Measurements from ENCODE around the gene MAD1L1.

Gene MAD1L1

GRCh38 chr7:2013381-2014311 is 219.1 kb downstream of the MAD1L1 start:
- WGBS (ENCODE audit: extremely low coverage, insufficient coverage, insufficient read length), result no CpG with 5 or more reads among the region's 34 CpGs

DNA sequence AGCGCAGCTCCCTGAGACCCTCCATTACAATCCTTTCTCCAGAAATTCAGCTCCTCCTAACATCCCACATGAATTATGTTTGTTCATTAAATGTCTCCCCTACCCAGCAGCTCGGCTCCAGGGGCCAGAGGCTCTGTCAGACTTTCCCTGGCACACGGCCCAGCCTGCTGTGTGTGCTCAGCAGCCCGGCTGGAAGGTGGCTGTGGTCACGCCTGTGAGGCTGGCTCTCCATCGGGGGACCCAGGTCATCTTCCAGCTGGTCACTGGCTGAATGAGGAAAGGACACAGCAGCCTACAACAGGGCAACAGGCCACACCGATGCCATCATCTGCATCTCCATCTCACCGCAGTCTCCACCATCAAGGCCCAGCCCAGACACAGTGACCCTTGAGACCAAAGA is 219.8 kb downstream of the MAD1L1 start:
- Histone ChIP-seq H3K14ac (ENCODE audit: low read length) (no peak overlapping the region), H2BK5ac (ENCODE audit: low read depth, low read length, poor library complexity) (no peak overlapping the region), H2AFZ (ENCODE audit: insufficient read depth, low read length, poor library complexity) (no peak overlapping the region), H3K4me2 (ENCODE audit: low read length) (no peak overlapping the region), H3K18ac (ENCODE audit: low read length) (no peak overlapping the region), H3K9ac (ENCODE audit: low read length) (no peak overlapping the region), H3K23ac (ENCODE audit: low read length) (no peak overlapping the region), H3K27me3 (ENCODE audit: insufficient read depth, low read length) (no peaks in the 10 kb centered on the region), H3K4me3 (ENCODE audit: low read depth, low read length) (no peak overlapping the region), H3K9me3 (ENCODE audit: insufficient read depth, low read depth, low read length) (no peaks in the 10 kb centered on the region), H4K8ac (ENCODE audit: low read depth, low read length) (no peak overlapping the region), H3K4me1 (ENCODE audit: control insufficient read depth in 1 of 2, insufficient read depth in 2 of 2, low read length in 2 of 2) (peaks cover 0 to 3% of the 10 kb centered on the region in 2 experiments), H2AK5ac (ENCODE audit: low read length) (no peak overlapping the region), H2BK12ac (ENCODE audit: low read length) (no peak overlapping the region), H3K79me1 (ENCODE audit: low read length) (no peaks in the 10 kb centered on the region), H4K12ac (ENCODE audit: low read depth, low read length) (no peak overlapping the region), H3K79me2 (ENCODE audit: control insufficient read depth, insufficient read depth, low read length, poor library complexity) (no peaks in the 10 kb centered on the region), H3K4ac (ENCODE audit: low read depth, low read length) (no peak overlapping the region), H3K36me3 (ENCODE audit: control insufficient read depth in 1 of 2, insufficient read depth in 2 of 2, low read length in 2 of 2) (peaks cover 3 to 10% of the 10 kb centered on the region in 2 experiments), H3K27ac (ENCODE audit: low read depth, low read length) (no peak overlapping the region), H4K91ac (ENCODE audit: low read depth, low read length) (no peak overlapping the region), H2BK120ac (ENCODE audit: insufficient read depth, low read length, poor library complexity) (no peak overlapping the region)
- no peak for DNase-seq
- no CpG with 5 or more reads among the region's 8 CpGs for WGBS (ENCODE audit: extremely low coverage, insufficient coverage, insufficient read length)

More at GRCh38 chr7:2013381-2014311, 219.1 kb downstream of the MAD1L1 start:
- H3K4me1 ChIP-seq (ENCODE audit: control insufficient read depth in 1 of 2, insufficient read depth in 2 of 2, low read length in 2 of 2), result no peaks in the 10 kb centered on the region
- no peaks in the 10 kb centered on the region for H3K9me3 ChIP-seq (ENCODE audit: insufficient read depth, low read depth, low read length)
- no peak overlapping the region for H3K4me2 ChIP-seq (ENCODE audit: low read length)
- no peaks in the 10 kb centered on the region for H3K27me3 ChIP-seq (ENCODE audit: insufficient read depth, low read length)
- H3K4me3 ChIP-seq (ENCODE audit: low read depth, low read length), result no peak overlapping the region
- no peak overlapping the region for H3K27ac ChIP-seq (ENCODE audit: low read depth, low read length)
- H2BK12ac ChIP-seq (ENCODE audit: low read length), result no peak overlapping the region
- no peak overlapping the region for H3K9ac ChIP-seq (ENCODE audit: low read length)
- H3K79me1 ChIP-seq (ENCODE audit: low read length), result no peaks in the 10 kb centered on the region
- no peak overlapping the region for H4K12ac ChIP-seq (ENCODE audit: low read depth, low read length)
- no peak overlapping the region for H3K23ac ChIP-seq (ENCODE audit: low read length)
- peaks cover 3 to 10% of the 10 kb centered on the region in 2 experiments for H3K36me3 ChIP-seq (ENCODE audit: control insufficient read depth in 1 of 2, insufficient read depth in 2 of 2, low read length in 2 of 2)
- no peak overlapping the region for H4K8ac ChIP-seq (ENCODE audit: low read depth, low read length)
- peaks cover 2% of the 10 kb centered on the region for H3K79me2 ChIP-seq (ENCODE audit: control insufficient read depth, insufficient read depth, low read length, poor library complexity)
- H3K4ac ChIP-seq (ENCODE audit: low read depth, low read length), result no peak overlapping the region
- no peak overlapping the region for H3K18ac ChIP-seq (ENCODE audit: low read length)
- no peak overlapping the region for H2AFZ ChIP-seq (ENCODE audit: insufficient read depth, low read length, poor library complexity)
- H2BK120ac ChIP-seq (ENCODE audit: insufficient read depth, low read length, poor library complexity), result no peak overlapping the region
- no peak overlapping the region for H2BK5ac ChIP-seq (ENCODE audit: low read depth, low read length, poor library complexity)
- DNase-seq, result no peak
- H4K91ac ChIP-seq (ENCODE audit: low read depth, low read length), result no peak overlapping the region
- no peak overlapping the region for H3K14ac ChIP-seq (ENCODE audit: low read length)
- no peak overlapping the region for H2AK5ac ChIP-seq (ENCODE audit: low read length)

- no peak overlapping the region for H2AK5ac ChIP-seq (ENCODE audit: low read length)
- peaks cover 3 to 10% of the 10 kb centered on the region in 2 experiments for H3K36me3 ChIP-seq (ENCODE audit: control insufficient read depth in 1 of 2, insufficient read depth in 2 of 2, low read length in 2 of 2)
- H3K27me3 ChIP-seq (ENCODE audit: insufficient read depth, low read length), result no peaks in the 10 kb centered on the region
- no peak overlapping the region for H2BK120ac ChIP-seq (ENCODE audit: insufficient read depth, low read length, poor library complexity)
- H3K18ac ChIP-seq (ENCODE audit: low read length), result no peak overlapping the region
- no peak overlapping the region for H4K91ac ChIP-seq (ENCODE audit: low read depth, low read length)
- no peak overlapping the region for H3K4me3 ChIP-seq (ENCODE audit: low read depth, low read length)
- no peak overlapping the region for H2BK12ac ChIP-seq (ENCODE audit: low read length)
- H3K79me1 ChIP-seq (ENCODE audit: low read length), result no peaks in the 10 kb centered on the region
- no peak overlapping the region for H3K4ac ChIP-seq (ENCODE audit: low read depth, low read length)
- H3K4me2 ChIP-seq (ENCODE audit: low read length), result no peak overlapping the region
- peaks cover 0 to 3% of the 10 kb centered on the region in 2 experiments for H3K4me1 ChIP-seq (ENCODE audit: control insufficient read depth in 1 of 2, insufficient read depth in 2 of 2, low read length in 2 of 2)
- WGBS (ENCODE audit: extremely low coverage, insufficient coverage, insufficient read length), result no CpG with 5 or more reads among the region's 28 CpGs
- no peaks in the 10 kb centered on the region for H3K9me3 ChIP-seq (ENCODE audit: insufficient read depth, low read depth, low read length)
- no peak overlapping the region for H3K14ac ChIP-seq (ENCODE audit: low read length)
- no peaks in the 10 kb centered on the region for H3K79me2 ChIP-seq (ENCODE audit: control insufficient read depth, insufficient read depth, low read length, poor library complexity)
- H4K8ac ChIP-seq (ENCODE audit: low read depth, low read length), result no peak overlapping the region
- no peak overlapping the region for H3K23ac ChIP-seq (ENCODE audit: low read length)
- H3K9ac ChIP-seq (ENCODE audit: low read length), result no peak overlapping the region
- H2BK5ac ChIP-seq (ENCODE audit: low read depth, low read length, poor library complexity), result no peak overlapping the region
- H4K12ac ChIP-seq (ENCODE audit: low read depth, low read length), result no peak overlapping the region
- no peak overlapping the region for H2AFZ ChIP-seq (ENCODE audit: insufficient read depth, low read length, poor library complexity)
- no peak for DNase-seq
- no peak overlapping the region for H3K27ac ChIP-seq (ENCODE audit: low read depth, low read length)
These were observed 220.5 kb downstream of the MAD1L1 start for GRCh38 chr7:2012044-2012900.

- Histone ChIP-seq H3K4ac (ENCODE audit: low read depth, low read length) (no peak overlapping the region), H4K8ac (ENCODE audit: low read depth, low read length) (no peak overlapping the region), H3K36me3 (ENCODE audit: control insufficient read depth in 1 of 2, insufficient read depth in 2 of 2, low read length in 2 of 2) (peaks cover 3 to 10% of the 10 kb centered on the region in 2 experiments), H3K27me3 (ENCODE audit: insufficient read depth, low read length) (no peaks in the 10 kb centered on the region), H3K14ac (ENCODE audit: low read length) (no peak overlapping the region), H3K9ac (ENCODE audit: low read length) (no peak overlapping the region), H3K9me3 (ENCODE audit: insufficient read depth, low read depth, low read length) (no peaks in the 10 kb centered on the region), H3K27ac (ENCODE audit: low read depth, low read length) (no peak overlapping the region), H4K12ac (ENCODE audit: low read depth, low read length) (no peak overlapping the region), H2AK5ac (ENCODE audit: low read length) (no peak overlapping the region), H4K91ac (ENCODE audit: low read depth, low read length) (no peak overlapping the region), H2AFZ (ENCODE audit: insufficient read depth, low read length, poor library complexity) (no peak overlapping the region), H3K18ac (ENCODE audit: low read length) (no peak overlapping the region), H3K4me2 (ENCODE audit: low read length) (no peak overlapping the region), H2BK12ac (ENCODE audit: low read length) (no peak overlapping the region), H2BK5ac (ENCODE audit: low read depth, low read length, poor library complexity) (no peak overlapping the region), H3K4me3 (ENCODE audit: low read depth, low read length) (no peak overlapping the region), H3K79me1 (ENCODE audit: low read length) (no peaks in the 10 kb centered on the region), H2BK120ac (ENCODE audit: insufficient read depth, low read length, poor library complexity) (no peak overlapping the region), H3K23ac (ENCODE audit: low read length) (no peak overlapping the region), H3K4me1 (ENCODE audit: control insufficient read depth in 1 of 2, insufficient read depth in 2 of 2, low read length in 2 of 2) (peaks cover 0 to 3% of the 10 kb centered on the region in 2 experiments), H3K79me2 (ENCODE audit: control insufficient read depth, insufficient read depth, low read length, poor library complexity) (no peaks in the 10 kb centered on the region)
- no CpG with 5 or more reads among the region's 17 CpGs for WGBS (ENCODE audit: extremely low coverage, insufficient coverage, insufficient read length)
- DNase-seq, result no peak
These were observed 221.3 kb downstream of the MAD1L1 start for GRCh38 chr7:2011266-2012043.

Measured in trophoblast cell (in vitro differentiated cells and primary cell).